ENCODE results near the gene OPN1SW. TPM values are rescaled to one million over a fixed set of nuclear protein-coding genes. Genes with fewer than 3 reads are reported as not detected.
A peak's percentile ranks its signal among the peaks of the same experiment; 100 is the strongest.

Gene OPN1SW
- total RNA-seq, 1 donor from 2014 or later: not detected

- H3K27ac ChIP-seq (ENCODE audit: low read depth, low read length): no peak overlapping the region
- H3K27me3 ChIP-seq (ENCODE audit: control insufficient read depth in 3 of 3, insufficient read depth in 3 of 3, low read length in 3 of 3): no peaks in the 10 kb centered on the region
- no peak overlapping the region for H3K9ac ChIP-seq (ENCODE audit: low read depth in 1 of 3, low read length in 3 of 3)
- H3K4me1 ChIP-seq (ENCODE audit: control insufficient read depth in 3 of 3, insufficient read depth in 3 of 3, low read length in 3 of 3): peaks cover 7 to 16% (median 13%) of the 10 kb centered on the region in 3 donors
- no peak overlapping the region for H3K4me3 ChIP-seq (ENCODE audit: low read length in 3 of 3)
- H3K36me3 ChIP-seq (ENCODE audit: control insufficient read depth in 3 of 3, insufficient read depth in 3 of 3, low read length in 3 of 3): peaks cover 10 to 17% (median 16%) of the 10 kb centered on the region in 3 donors
- no peaks in the 10 kb centered on the region for H3K9me3 ChIP-seq (ENCODE audit: control insufficient read depth in 3 of 3, low read length in 3 of 3)
Observed at GRCh38 chr7:128745706-128746105, 29.9 kb downstream of the OPN1SW start.

- peaks cover 15 to 29% (median 24%) of the 10 kb centered on the region in 3 donors for H3K4me1 ChIP-seq (ENCODE audit: control insufficient read depth in 3 of 3, insufficient read depth in 3 of 3, low read length in 3 of 3)
- no peak overlapping the region for H3K9ac ChIP-seq (ENCODE audit: low read depth in 1 of 3, low read length in 3 of 3)
- no peak overlapping the region for H3K4me3 ChIP-seq (ENCODE audit: low read length in 3 of 3)
- no peaks in the 10 kb centered on the region for H3K27me3 ChIP-seq (ENCODE audit: control insufficient read depth in 3 of 3, insufficient read depth in 3 of 3, low read length in 3 of 3)
- H3K27ac ChIP-seq (ENCODE audit: low read depth, low read length): no peak overlapping the region
- H3K9me3 ChIP-seq (ENCODE audit: control insufficient read depth in 3 of 3, low read length in 3 of 3): no peaks in the 10 kb centered on the region
- peaks cover 9 to 10% (median 10%) of the 10 kb centered on the region in 3 donors for H3K36me3 ChIP-seq (ENCODE audit: control insufficient read depth in 3 of 3, insufficient read depth in 3 of 3, low read length in 3 of 3)
Observed at GRCh38 chr7:128744366-128744905, 31.2 kb downstream of the OPN1SW start.

GRCh38 chr7:128743112-128743772, 32.4 kb downstream of the OPN1SW start:
- Histone ChIP-seq H3K4me1 (ENCODE audit: control insufficient read depth in 3 of 3, insufficient read depth in 3 of 3, low read length in 3 of 3) (peaks cover 20 to 38% (median 29%) of the 10 kb centered on the region in 3 donors), H3K36me3 (ENCODE audit: control insufficient read depth in 3 of 3, insufficient read depth in 3 of 3, low read length in 3 of 3) (no peaks in the 10 kb centered on the region), H3K9ac (ENCODE audit: low read depth in 1 of 3, low read length in 3 of 3) (no peak overlapping the region), H3K4me3 (ENCODE audit: low read length in 3 of 3) (no peak overlapping the region), H3K27ac (ENCODE audit: low read depth, low read length) (no peak overlapping the region), H3K9me3 (ENCODE audit: control insufficient read depth in 3 of 3, low read length in 3 of 3) (no peaks in the 10 kb centered on the region), H3K27me3 (ENCODE audit: control insufficient read depth in 3 of 3, insufficient read depth in 3 of 3, low read length in 3 of 3) (no peaks in the 10 kb centered on the region)

GRCh38 chr7:128742206-128742605, 33.4 kb downstream of the OPN1SW start:
- Histone ChIP-seq H3K36me3 (ENCODE audit: control insufficient read depth in 3 of 3, insufficient read depth in 3 of 3, low read length in 3 of 3) (no peaks in the 10 kb centered on the region), H3K9ac (ENCODE audit: low read depth in 1 of 3, low read length in 3 of 3) (peak overlapping the region in 1 of 3 donors; percentile 16), H3K4me1 (ENCODE audit: control insufficient read depth in 3 of 3, insufficient read depth in 3 of 3, low read length in 3 of 3) (peaks cover 20 to 38% (median 29%) of the 10 kb centered on the region in 3 donors), H3K9me3 (ENCODE audit: control insufficient read depth in 3 of 3, low read length in 3 of 3) (no peaks in the 10 kb centered on the region), H3K27me3 (ENCODE audit: control insufficient read depth in 3 of 3, insufficient read depth in 3 of 3, low read length in 3 of 3) (no peaks in the 10 kb centered on the region), H3K4me3 (ENCODE audit: low read length in 3 of 3) (no peak overlapping the region), H3K27ac (ENCODE audit: low read depth, low read length) (no peak overlapping the region)

- Histone ChIP-seq H3K36me3 (ENCODE audit: control insufficient read depth in 3 of 3, insufficient read depth in 3 of 3, low read length in 3 of 3) (no peaks in the 10 kb centered on the region), H3K4me1 (ENCODE audit: control insufficient read depth in 3 of 3, insufficient read depth in 3 of 3, low read length in 3 of 3) (peaks cover 20 to 38% (median 29%) of the 10 kb centered on the region in 3 donors), H3K4me3 (ENCODE audit: low read length in 3 of 3) (peak overlapping the region in 1 of 3 donors; percentile 86), H3K9me3 (ENCODE audit: control insufficient read depth in 3 of 3, low read length in 3 of 3) (no peaks in the 10 kb centered on the region), H3K9ac (ENCODE audit: low read depth in 1 of 3, low read length in 3 of 3) (peak overlapping the region in 1 of 3 donors; percentile 16), H3K27me3 (ENCODE audit: control insufficient read depth in 3 of 3, insufficient read depth in 3 of 3, low read length in 3 of 3) (no peaks in the 10 kb centered on the region), H3K27ac (ENCODE audit: low read depth, low read length) (peak overlapping the region; percentile 92)
Observed at GRCh38 chr7:128741491-128741890, 34.1 kb downstream of the OPN1SW start.

- peak overlapping the region in 2 of 3 donors; percentile 91 to 98 for H3K9ac ChIP-seq (ENCODE audit: low read depth in 1 of 3, low read length in 3 of 3)
- no peaks in the 10 kb centered on the region for H3K27me3 ChIP-seq (ENCODE audit: control insufficient read depth in 3 of 3, insufficient read depth in 3 of 3, low read length in 3 of 3)
- peaks cover 20 to 38% (median 29%) of the 10 kb centered on the region in 3 donors for H3K4me1 ChIP-seq (ENCODE audit: control insufficient read depth in 3 of 3, insufficient read depth in 3 of 3, low read length in 3 of 3)
- H3K36me3 ChIP-seq (ENCODE audit: control insufficient read depth in 3 of 3, insufficient read depth in 3 of 3, low read length in 3 of 3): no peaks in the 10 kb centered on the region
- peak overlapping the region; percentile 92 for H3K27ac ChIP-seq (ENCODE audit: low read depth, low read length)
- H3K9me3 ChIP-seq (ENCODE audit: control insufficient read depth in 3 of 3, low read length in 3 of 3): no peaks in the 10 kb centered on the region
- peak overlapping the region in 2 of 3 donors; percentile 15 to 86 for H3K4me3 ChIP-seq (ENCODE audit: low read length in 3 of 3)
Observed at GRCh38 chr7:128740996-128741395, 34.6 kb downstream of the OPN1SW start.

- Histone ChIP-seq H3K27ac (ENCODE audit: low read depth, low read length) (peak overlapping the region; percentile 92), H3K9ac (ENCODE audit: low read depth in 1 of 3, low read length in 3 of 3) (peak overlapping the region; percentile 91 to 98 (median 94)), H3K4me1 (ENCODE audit: control insufficient read depth in 3 of 3, insufficient read depth in 3 of 3, low read length in 3 of 3) (peaks cover 20 to 38% (median 29%) of the 10 kb centered on the region in 3 donors), H3K9me3 (ENCODE audit: control insufficient read depth in 3 of 3, low read length in 3 of 3) (no peaks in the 10 kb centered on the region), H3K36me3 (ENCODE audit: control insufficient read depth in 3 of 3, insufficient read depth in 3 of 3, low read length in 3 of 3) (no peaks in the 10 kb centered on the region), H3K4me3 (ENCODE audit: low read length in 3 of 3) (peak overlapping the region; percentile 86 to 97 (median 96)), H3K27me3 (ENCODE audit: control insufficient read depth in 3 of 3, insufficient read depth in 3 of 3, low read length in 3 of 3) (no peaks in the 10 kb centered on the region)
Observed at GRCh38 chr7:128739990-128740682, 35.5 kb downstream of the OPN1SW start.

- Histone ChIP-seq H3K9ac (ENCODE audit: low read depth in 1 of 3, low read length in 3 of 3) (peak within 1 kb of the TSS; percentile 91 to 98 (median 94)), H3K4me1 (ENCODE audit: control insufficient read depth in 3 of 3, insufficient read depth in 3 of 3, low read length in 3 of 3) (peaks cover 20 to 35% (median 29%) of the 10 kb centered on the region in 3 donors), H3K27ac (ENCODE audit: low read depth, low read length) (peak within 1 kb of the TSS; percentile 92), H3K9me3 (ENCODE audit: control insufficient read depth in 3 of 3, low read length in 3 of 3) (no peaks in the 10 kb centered on the region), H3K4me3 (ENCODE audit: low read length in 3 of 3) (peak within 1 kb of the TSS; percentile 86 to 97 (median 96)), H3K36me3 (ENCODE audit: control insufficient read depth in 3 of 3, insufficient read depth in 3 of 3, low read length in 3 of 3) (no peaks in the 10 kb centered on the region), H3K27me3 (ENCODE audit: control insufficient read depth in 3 of 3, insufficient read depth in 3 of 3, low read length in 3 of 3) (no peaks in the 10 kb centered on the region)
Observed at GRCh38 chr7:128739048-128739962, 36.3 kb downstream of the OPN1SW start, which contains the start of gene CALU. Gene CALU (plus strand): TSS chr7:128739359. CDS start chr7:128748584, 9,225 bp downstream.

GRCh38 chr7:128738570-128739047, 37.0 kb downstream of the OPN1SW start:
- peak overlapping the region; percentile 86 to 97 (median 96) for H3K4me3 ChIP-seq (ENCODE audit: low read length in 3 of 3)
- peak overlapping the region; percentile 92 for H3K27ac ChIP-seq (ENCODE audit: low read depth, low read length)
- H3K4me1 ChIP-seq (ENCODE audit: control insufficient read depth in 3 of 3, insufficient read depth in 3 of 3, low read length in 3 of 3): peaks cover 20 to 35% (median 29%) of the 10 kb centered on the region in 3 donors
- H3K9me3 ChIP-seq (ENCODE audit: control insufficient read depth in 3 of 3, low read length in 3 of 3): no peaks in the 10 kb centered on the region
- no peaks in the 10 kb centered on the region for H3K27me3 ChIP-seq (ENCODE audit: control insufficient read depth in 3 of 3, insufficient read depth in 3 of 3, low read length in 3 of 3)
- no peaks in the 10 kb centered on the region for H3K36me3 ChIP-seq (ENCODE audit: control insufficient read depth in 3 of 3, insufficient read depth in 3 of 3, low read length in 3 of 3)
- peak overlapping the region; percentile 84 to 87 (median 85) for H3K9ac ChIP-seq (ENCODE audit: low read depth in 1 of 3, low read length in 3 of 3)

Measured in skeletal muscle tissue (tissue), 4 donors.